HepG2 (cell line): ENCODE data around the gene GART. TPM values are rescaled to one million over a fixed set of nuclear protein-coding genes. Genes with fewer than 3 reads are reported as not detected.

Experiments used
- ATAC-seq: fragments of 200-7000 bp; cut with Tn5 transposase; 3 replicates; pipeline ENCODE4 v1.9.1; 2020; ENCODE audit warnings: mild to moderate bottlenecking, moderate library complexity
- BruUV-seq: library from RNA; stranded (reverse); fragments of 400-500 nt; replicated peaks from 2 replicates; lab custom pipeline; 2021; lab: Mats Ljungman, UMichigan
- CTCF ChIA-PET: fragments of 300-600 bp; formaldehyde crosslinking; extraction: SDS; loops from one replicate; lab custom pipeline; 2021; ENCODE audit warnings: low total read pairs, inconsistent platforms, low intra/inter-chr PET ratio; lab: Yijun Ruan, JAX
- POLR2A ChIA-PET: fragments of 350-600 bp; sonication (Branson Sonifier 250); formaldehyde crosslinking; loops from one replicate; lab custom pipeline; 2020; ENCODE audit warnings: antibody characterized with exemption, inconsistent platforms; lab: Yijun Ruan, JAX
- DNase-seq: peaks from one replicate; pipeline ENCODE4 v3.0.0-alpha.2; 2015; ENCODE audit warnings: low spot score
- FAIRE-seq: peaks from 3 replicates; lab custom pipeline; 2011; peaks lifted over from hg19 to GRCh38; lab: Jason Lieb, UNC
- H2AFZ ChIP-seq: one replicate; pipeline ENCODE4 v1.6.1; 2011; ENCODE audit warnings: low read length, inconsistent platforms
- H3K27ac ChIP-seq: fragments of 300-600 bp; 3 replicates; pipeline ENCODE4 v1.8.0; 2011; ENCODE audit warnings: mixed run types, mild to moderate bottlenecking, mixed read lengths, low read length, inconsistent platforms; ENCODE audit not compliant: insufficient read depth; ENCODE audit errors: extremely low read length
- H3K27me3 ChIP-seq, 2 experiments: fragments of 200-600 bp in 1 of 2; 2 replicates in 1 of 2; 3 replicates in 1 of 2; pipeline versions ENCODE4 v1.6.0 to v1.8.0; 2011; ENCODE audit warnings: low read length in 2 of 2, mild to moderate bottlenecking in 2 of 2, moderate library complexity in 2 of 2, inconsistent platforms in 1 of 2; ENCODE audit not compliant: insufficient read depth in 2 of 2, control insufficient read depth in 1 of 2
- H3K36me3 ChIP-seq, 2 experiments: fragments of 200-600 bp in 1 of 2; replicated peaks in 1 of 2; 2 replicates in 1 of 2; 3 replicates in 1 of 2; pipeline versions ENCODE4 v1.5.1 to v1.8.0; 2011; ENCODE audit warnings: low read length in 2 of 2, inconsistent platforms in 1 of 2; ENCODE audit not compliant: insufficient read depth in 2 of 2, control insufficient read depth in 1 of 2
- H3K4me1 ChIP-seq: 2 replicates; pipeline ENCODE4 v1.5.1; 2012; ENCODE audit warnings: low read length, inconsistent platforms; ENCODE audit not compliant: insufficient read depth
- H3K4me2 ChIP-seq: 2 replicates; pipeline ENCODE4 v1.6.0; 2011; ENCODE audit warnings: low read depth, low read length, inconsistent platforms
- H3K4me3 ChIP-seq, 3 experiments: fragments of 200-600 bp in 1 of 3; sonication (generic), shearing (Covaris generic) in 1 of 3; replicated peaks in 1 of 3; 2 replicates each; pipeline ENCODE4 v1.5.1; 2011 to 2016; ENCODE audit warnings: low read length in 3 of 3, inconsistent platforms in 2 of 3, low read depth in 2 of 3, mild to moderate bottlenecking in 2 of 3, control low read depth in 1 of 3, mixed read lengths in 1 of 3; ENCODE audit not compliant: insufficient read depth in 1 of 3
- H3K79me2 ChIP-seq: one replicate; pipeline ENCODE4 v1.6.1; 2011; ENCODE audit warnings: low read length, inconsistent platforms; ENCODE audit not compliant: insufficient read depth
- H3K9ac ChIP-seq: 2 replicates; pipeline ENCODE4 v1.6.0; 2011; ENCODE audit warnings: mild to moderate bottlenecking, low read depth, low read length, inconsistent platforms; ENCODE audit not compliant: insufficient read depth
- H3K9me3 ChIP-seq: 2 replicates; pipeline ENCODE4 v1.5.1; 2012; ENCODE audit warnings: mild to moderate bottlenecking, low read length
- H4K20me1 ChIP-seq: 2 replicates; pipeline ENCODE4 v1.6.0; 2011; ENCODE audit warnings: inconsistent platforms, mild to moderate bottlenecking, low read length, moderate library complexity; ENCODE audit not compliant: insufficient read depth
- CBX1 ChIP-seq: IDR thresholded peaks from one replicate; pipeline ENCODE4 v1.6.1; 2016; ENCODE audit warnings: antibody characterized with exemption, low read depth
- IKZF5 ChIP-seq: IDR thresholded peaks from 2 replicates; pipeline ENCODE4 v1.6.1; 2018; ENCODE audit warnings: missing genetic modification reagents, mild to moderate bottlenecking, missing compliant biosample characterization
- KLF13 ChIP-seq: sonication (generic); formaldehyde crosslinking; IDR thresholded peaks from 2 replicates; pipeline ENCODE4 v1.4.0; 2020; ENCODE audit warnings: mild to moderate bottlenecking, missing genetic modification reagents
- LRRFIP1 ChIP-seq: sonication (generic); formaldehyde crosslinking; conservative IDR thresholded peaks from 2 replicates; pipeline ENCODE4 v1.4.0; 2020; ENCODE audit warnings: missing genetic modification reagents
- MTF1 ChIP-seq: sonication (generic); formaldehyde crosslinking; IDR thresholded peaks from 2 replicates; pipeline ENCODE4 v1.5.0; 2020; ENCODE audit warnings: missing genetic modification reagents
- ZBTB3 ChIP-seq: sonication (generic); formaldehyde crosslinking; IDR thresholded peaks from 2 replicates; pipeline ENCODE4 v1.4.0; 2020; ENCODE audit warnings: low read depth, mild to moderate bottlenecking, moderate library complexity, missing genetic modification reagents, borderline replicate concordance
- ZBTB8A ChIP-seq: sonication (generic); formaldehyde crosslinking; IDR thresholded peaks from 2 replicates; pipeline ENCODE4 v1.4.0; 2020; ENCODE audit warnings: mild to moderate bottlenecking, low read depth, missing genetic modification reagents, borderline replicate concordance
- ZKSCAN8 ChIP-seq: IDR thresholded peaks from 2 replicates; pipeline ENCODE4 v1.6.1; 2016; ENCODE audit warnings: borderline replicate concordance, missing genetic modification reagents, missing compliant biosample characterization
- ZNF33A ChIP-seq: sonication (generic); formaldehyde crosslinking; IDR thresholded peaks from 2 replicates; pipeline ENCODE4 v1.5.1; 2020; ENCODE audit warnings: missing genetic modification reagents, mild to moderate bottlenecking, moderate library complexity, borderline replicate concordance
- ZNF589 ChIP-seq: sonication (generic); formaldehyde crosslinking; conservative IDR thresholded peaks from 2 replicates; pipeline ENCODE4 v1.8.0; 2022; ENCODE audit warnings: mild to moderate bottlenecking, moderate library complexity, missing genetic modification reagents
- ZNF660 ChIP-seq: sonication (generic); formaldehyde crosslinking; IDR thresholded peaks from 2 replicates; pipeline ENCODE4 v1.5.1; 2020; ENCODE audit warnings: mild to moderate bottlenecking, low read depth, missing genetic modification reagents, borderline replicate concordance
- ZNF670 ChIP-seq: sonication (generic); formaldehyde crosslinking; IDR thresholded peaks from 2 replicates; pipeline ENCODE4 v1.8.0; 2022; ENCODE audit warnings: mild to moderate bottlenecking, missing genetic modification reagents, borderline replicate concordance
- ZNF724P ChIP-seq: sonication (generic); formaldehyde crosslinking; IDR thresholded peaks from 2 replicates; pipeline ENCODE4 v1.8.0; 2022; ENCODE audit warnings: missing genetic modification reagents, borderline replicate concordance
- ZNF800 ChIP-seq: sonication (generic); formaldehyde crosslinking; IDR thresholded peaks from 2 replicates; pipeline ENCODE4 v1.4.0; 2020; ENCODE audit warnings: missing genetic modification reagents
- ZNF891 ChIP-seq: sonication (generic); formaldehyde crosslinking; IDR thresholded peaks from 2 replicates; pipeline ENCODE4 v1.5.0; 2020; ENCODE audit warnings: mild to moderate bottlenecking, missing genetic modification reagents
- WGBS: methylation state at CpG from one replicate; pipeline ENCODE4 v1.1.6; 2017; ENCODE audit warnings: low lambda C conversion rate; 5-methylcytosine and 5-hydroxymethylcytosine counted together
- in situ Hi-C: cut with HindIII; loops from 2 replicates; pipeline ENCODE4 v1.10.0; 2017; ENCODE audit warnings: low pct_unique_long_range_greater_than_20kb; ENCODE audit not compliant: extremely low pct_ligation_motif_present
- intact Hi-C: fragments of 100-400 bp; cut with micrococcal nuclease; formaldehyde crosslinking; loops from one replicate; pipeline ENCODE4 v1.10.0; 2022; ENCODE audit not compliant: unreplicated experiment
- polyA plus RNA-seq, 8 experiments: library from polyadenylated mRNA; depleted of rRNA in 3 of 8; stranded (reverse) in 7 of 8; unstranded in 1 of 8; fragments of >200 nt; fragmentation: Illumina TruSeq in 4 of 8; extraction: Trizol in 4 of 8; gene quantifications; 2 replicates each; pipeline versions ENCODE4 v1.2.1 to v1.2.3, GENCODE V29; 2011 to 2016; ENCODE audit warnings: low read depth in 4 of 8, missing spikeins in 1 of 8, mixed read lengths in 1 of 8; ENCODE audit not compliant: insufficient read depth in 1 of 8
- total RNA-seq, 5 experiments: library from RNA; depleted of rRNA; stranded (reverse); fragments of >200 nt; fragmentation: Illumina TruSeq; extraction: Trizol; gene quantifications; 2 replicates each; pipeline ENCODE4 v1.2.3, GENCODE V29; 2016; ENCODE audit warnings: low read depth in 1 of 5
- TF ChIP-seq, protein P1 (sequence below): sonication (generic); formaldehyde crosslinking; IDR thresholded peaks from 2 replicates; pipeline ENCODE4 v1.4.0; 2020; ENCODE audit warnings: missing genetic modification reagents
- TF ChIP-seq, protein P2 (sequence below): sonication (generic); formaldehyde crosslinking; IDR thresholded peaks from 2 replicates; pipeline ENCODE4 v1.8.0; 2022; ENCODE audit warnings: mild to moderate bottlenecking, missing genetic modification reagents, moderate library complexity

Gene GART
- total and polyA plus RNA-seq, 2 of the 13 experiments (the other 11 are each of a cell fraction or from before 2014, with no cell fraction given), result 17.9 to 109 TPM

GRCh38 chr21:33537212-33537611 is 4.7 kb downstream of the GART start (continued):
- TF ChIP-seq IKZF5 (CRISPR knock-in tag), result no peak
- TF ChIP-seq ZNF33A (CRISPR knock-in tag), result no peak
- TF ChIP-seq KLF13 (CRISPR knock-in tag), result no peak
- no peak for TF ChIP-seq ZNF589
- no peak for TF ChIP-seq ZNF660 (CRISPR knock-in tag)
- no peak for TF ChIP-seq ZBTB8A (CRISPR knock-in tag)
- TF ChIP-seq, all 625 proteins: peak for 0

GRCh38 chr21:33531007-33531406 is 10.9 kb downstream of the GART start:
- no peak for DNase-seq
- no peak overlapping the region for H3K4me2 ChIP-seq
- POLR2A ChIA-PET, result interaction anchor here (0.7 kb wide), 1 partner anchor 58 kb away, joined by 3 read pairs; the partner anchor contains the start of gene DONSON
- intact Hi-C loops (no loop called here), in situ Hi-C loops (no loop called here)
- no peaks in the 10 kb centered on the region for H4K20me1 ChIP-seq
- no peaks in the 10 kb centered on the region for H3K4me1 ChIP-seq
- BruUV-seq, result no TSS peak
- 96% methylated on average over 3 of the region's 3 CpGs for WGBS
- no peaks in the 10 kb centered on the region for H3K9me3 ChIP-seq
- H3K79me2 ChIP-seq, result no peaks in the 10 kb centered on the region
- peaks cover 6 to 85% of the 10 kb centered on the region in 2 experiments for H3K36me3 ChIP-seq
- ATAC-seq, result no peak
- FAIRE-seq, result no peak
- CTCF ChIA-PET, result no interaction called here
- no peak overlapping the region for H3K9ac ChIP-seq
- H3K27ac ChIP-seq, result no peak overlapping the region
- H2AFZ ChIP-seq, result no peak overlapping the region
- no peaks in the 10 kb centered on the region for H3K27me3 ChIP-seq
- no peak overlapping the region for H3K4me3 ChIP-seq
- TF ChIP-seq CBX1 (no peak), ZNF800 (CRISPR knock-in tag) (no peak), MTF1 (CRISPR knock-in tag) (no peak), ZKSCAN8 (CRISPR knock-in tag) (no peak), ZBTB3 (no peak), ZNF891 (CRISPR knock-in tag) (no peak), ZNF724P (CRISPR knock-in tag) (no peak), LRRFIP1 (CRISPR knock-in tag) (no peak), ZNF670 (no peak)
- TF ChIP-seq, protein P1, sequence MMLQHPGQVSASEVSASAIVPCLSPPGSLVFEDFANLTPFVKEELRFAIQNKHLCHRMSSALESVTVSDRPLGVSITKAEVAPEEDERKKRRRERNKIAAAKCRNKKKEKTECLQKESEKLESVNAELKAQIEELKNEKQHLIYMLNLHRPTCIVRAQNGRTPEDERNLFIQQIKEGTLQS, result no peak
- TF ChIP-seq, protein P2, sequence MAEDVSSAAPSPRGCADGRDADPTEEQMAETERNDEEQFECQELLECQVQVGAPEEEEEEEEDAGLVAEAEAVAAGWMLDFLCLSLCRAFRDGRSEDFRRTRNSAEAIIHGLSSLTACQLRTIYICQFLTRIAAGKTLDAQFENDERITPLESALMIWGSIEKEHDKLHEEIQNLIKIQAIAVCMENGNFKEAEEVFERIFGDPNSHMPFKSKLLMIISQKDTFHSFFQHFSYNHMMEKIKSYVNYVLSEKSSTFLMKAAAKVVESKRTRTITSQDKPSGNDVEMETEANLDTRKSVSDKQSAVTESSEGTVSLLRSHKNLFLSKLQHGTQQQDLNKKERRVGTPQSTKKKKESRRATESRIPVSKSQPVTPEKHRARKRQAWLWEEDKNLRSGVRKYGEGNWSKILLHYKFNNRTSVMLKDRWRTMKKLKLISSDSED (CRISPR knock-in tag), result no peak
